T-helper 1 cell (primary cell): Measurements from ENCODE around the gene OPRD1.
"Not testable (repeated sequence)": the region's sequence is repeated elsewhere in the genome, so short reads cannot be mapped to it uniquely, and the experiment has no call there.

Experiments used
- DNase-seq, 5 donors: peaks; one replicate each; pipeline ENCODE4 v3.0.0-alpha.2; 2012 to 2020

OPRD1 gene

DNA sequence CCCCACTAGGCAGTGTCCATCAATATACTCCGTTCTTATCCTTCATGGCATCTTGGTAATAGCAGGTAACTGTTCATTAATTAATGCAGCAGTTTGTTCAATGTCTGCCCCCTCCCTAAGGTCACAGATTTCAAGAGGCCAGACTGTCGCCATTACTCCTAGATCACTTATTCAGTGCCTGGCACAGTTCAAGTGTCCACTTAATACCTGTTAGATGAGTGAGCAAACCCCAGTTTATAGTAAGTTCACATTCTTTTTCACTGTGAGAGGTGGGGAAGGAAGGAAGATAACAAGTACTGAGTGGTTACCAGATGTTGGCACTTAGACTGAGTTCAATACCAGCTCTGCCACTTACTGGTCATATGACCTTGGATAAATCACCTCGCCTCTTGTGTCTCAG is 36.4 kb downstream of the OPRD1 start:
- DNase-seq, result no peak

DNA sequence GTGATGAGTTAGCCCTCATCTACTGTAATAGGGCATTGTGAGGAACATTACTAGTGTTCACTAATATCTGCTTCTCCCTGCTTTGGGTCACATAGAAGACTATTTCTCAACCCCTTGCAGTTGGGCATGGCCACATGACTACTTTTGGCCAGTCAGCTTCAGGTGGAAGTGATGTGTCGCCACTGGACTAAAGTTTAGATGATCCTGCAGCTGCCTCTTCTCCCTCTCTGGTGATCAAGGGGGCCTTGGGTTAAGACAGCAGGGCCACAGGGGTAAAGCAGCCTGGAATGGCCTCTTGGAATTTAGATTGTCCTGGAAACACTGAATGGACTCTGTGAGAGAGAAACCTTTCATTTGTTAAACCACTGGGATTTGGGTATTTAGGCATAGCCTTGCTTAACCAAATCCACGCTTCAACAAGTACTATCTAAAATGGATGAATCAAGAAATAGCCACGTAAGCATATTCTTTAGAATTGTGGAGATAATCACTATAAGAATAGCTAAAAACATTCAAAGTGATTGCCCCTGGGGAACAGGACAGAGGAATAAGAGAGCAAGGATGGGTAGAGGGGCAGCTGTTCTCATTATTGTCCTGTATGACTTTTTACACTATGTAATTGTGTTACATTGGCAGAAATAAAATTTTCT is 41.2 kb downstream of the OPRD1 start:
- no peak for DNase-seq

DNA sequence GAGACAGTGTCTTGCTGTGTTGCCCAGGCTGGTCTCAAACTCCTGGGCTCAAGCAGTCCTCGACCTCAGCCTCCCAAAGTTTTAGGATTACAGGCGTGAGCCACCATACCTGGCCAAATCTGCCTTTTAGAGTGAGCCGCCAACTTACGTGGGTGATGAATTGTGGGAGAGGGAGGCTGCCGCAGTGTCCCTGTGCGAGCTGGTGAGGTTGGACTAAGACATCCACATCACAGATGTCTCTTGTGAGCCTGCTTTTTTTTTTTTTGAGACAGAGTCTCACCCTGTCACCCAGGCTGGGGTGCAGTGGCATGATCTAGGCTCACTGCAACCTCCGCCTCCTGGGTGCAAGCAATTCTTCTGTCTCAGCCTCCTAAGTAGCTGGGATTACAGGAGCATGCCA is 42.4 kb downstream of the OPRD1 start:
- not testable (repeated sequence) for DNase-seq

DNA sequence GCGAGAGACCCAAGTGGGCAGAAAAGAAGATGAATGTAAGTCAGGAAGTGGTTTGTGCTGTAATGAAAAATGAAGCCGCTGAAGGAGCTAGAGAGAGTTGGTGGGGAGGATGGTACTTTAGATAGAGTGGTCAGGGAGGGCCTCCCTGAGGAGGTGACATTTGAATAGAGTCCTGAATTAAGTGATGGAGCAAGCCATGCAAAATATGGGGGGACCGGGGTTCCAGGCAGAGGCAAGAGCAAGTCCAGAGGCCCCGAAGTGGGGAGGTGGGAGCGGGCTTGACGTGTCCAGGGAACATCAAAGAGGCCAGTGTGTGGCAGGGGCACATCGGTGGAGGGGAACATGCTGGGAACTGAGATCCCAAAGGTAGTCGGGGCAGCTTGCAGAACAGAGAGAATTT is 43.1 kb downstream of the OPRD1 start:
- no peak for DNase-seq

GRCh38 chr1:28855469-28855951 is 43.5 kb downstream of the OPRD1 start:
- no peak for DNase-seq

GRCh38 chr1:28855969-28856368 is 44.0 kb downstream of the OPRD1 start:
- DNase-seq, result no peak

GRCh38 chr1:28860332-28861073 is 48.5 kb downstream of the OPRD1 start:
- DNase-seq, result no peak

- no peak for DNase-seq
Observed at GRCh38 chr1:28862571-28863403, 50.8 kb downstream of the OPRD1 start.

GRCh38 chr1:28864695-28865094 is 52.7 kb downstream of the OPRD1 start:
- no peak for DNase-seq

DNA sequence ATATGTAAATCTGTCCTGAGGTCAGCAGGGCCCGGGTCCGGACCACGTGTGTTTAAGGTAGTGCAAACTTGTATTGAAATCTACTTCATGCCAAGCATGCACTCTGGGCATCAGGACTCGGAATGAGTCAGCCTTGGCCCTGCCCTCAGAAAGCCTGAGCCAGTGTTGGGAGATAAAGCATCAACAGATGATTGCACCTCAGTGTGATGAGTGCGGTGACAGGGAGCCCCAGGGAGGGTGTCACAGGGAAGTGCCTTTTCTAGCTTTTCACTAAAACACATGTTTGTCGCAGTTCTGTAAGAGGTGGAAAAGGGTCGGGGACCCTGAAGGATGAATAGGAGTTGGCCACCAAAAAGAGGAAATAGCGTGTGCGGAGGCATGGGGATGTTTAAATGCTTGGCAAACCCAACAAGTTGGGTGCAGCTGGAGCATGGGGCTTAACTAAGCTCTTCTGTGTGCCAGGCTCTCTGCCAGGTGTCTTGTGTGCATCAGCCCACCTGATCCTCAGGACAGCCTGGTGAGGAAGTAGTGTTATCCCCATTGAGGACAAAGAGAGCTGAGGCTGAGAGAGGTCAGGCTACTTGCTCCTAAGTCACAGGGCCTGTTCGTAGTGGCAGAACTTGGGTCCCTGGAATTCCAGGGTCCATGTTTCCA is 54.2 kb downstream of the OPRD1 start:
- no peak for DNase-seq

DNA sequence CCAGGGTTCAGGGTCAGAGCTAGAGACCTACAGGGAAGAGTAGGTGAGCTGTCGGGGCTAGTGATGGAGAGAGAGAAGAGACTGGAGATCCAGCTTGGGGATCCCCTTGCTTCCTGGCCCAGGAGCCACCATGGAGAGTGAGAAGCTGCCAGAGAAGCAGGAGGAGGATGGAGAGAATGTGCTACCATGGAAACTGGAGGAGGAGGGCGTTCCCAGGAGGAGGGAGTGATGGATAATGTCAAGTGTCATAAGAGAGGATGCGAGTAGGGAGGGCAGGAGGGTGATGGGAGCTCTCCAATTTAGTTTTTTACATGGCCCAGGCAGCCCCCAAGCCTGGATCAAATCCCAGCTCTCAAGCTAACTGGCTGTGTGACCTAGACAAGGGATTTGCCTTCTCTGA is 55.9 kb downstream of the OPRD1 start:
- DNase-seq, result no peak

DNA sequence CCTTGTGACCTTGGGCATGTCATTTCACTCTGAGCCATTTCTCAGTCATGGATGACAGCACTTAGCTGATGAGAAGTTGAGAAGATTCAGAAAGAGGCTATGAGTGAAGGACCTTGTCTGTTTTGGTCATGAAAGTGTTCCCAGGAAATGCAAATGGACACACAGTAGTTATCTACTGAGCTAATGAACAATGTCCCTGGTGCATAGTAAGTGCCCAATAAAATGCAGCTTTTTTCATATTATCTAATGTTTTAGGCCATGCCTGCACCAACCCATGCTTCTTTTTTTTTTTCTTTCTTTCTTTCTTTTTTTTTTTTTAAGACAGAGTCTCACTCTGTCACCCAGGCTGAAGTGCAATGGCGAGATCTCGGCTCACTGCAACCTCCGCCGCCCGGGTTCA is 58.0 kb downstream of the OPRD1 start:
- DNase-seq, result no peak

DNA sequence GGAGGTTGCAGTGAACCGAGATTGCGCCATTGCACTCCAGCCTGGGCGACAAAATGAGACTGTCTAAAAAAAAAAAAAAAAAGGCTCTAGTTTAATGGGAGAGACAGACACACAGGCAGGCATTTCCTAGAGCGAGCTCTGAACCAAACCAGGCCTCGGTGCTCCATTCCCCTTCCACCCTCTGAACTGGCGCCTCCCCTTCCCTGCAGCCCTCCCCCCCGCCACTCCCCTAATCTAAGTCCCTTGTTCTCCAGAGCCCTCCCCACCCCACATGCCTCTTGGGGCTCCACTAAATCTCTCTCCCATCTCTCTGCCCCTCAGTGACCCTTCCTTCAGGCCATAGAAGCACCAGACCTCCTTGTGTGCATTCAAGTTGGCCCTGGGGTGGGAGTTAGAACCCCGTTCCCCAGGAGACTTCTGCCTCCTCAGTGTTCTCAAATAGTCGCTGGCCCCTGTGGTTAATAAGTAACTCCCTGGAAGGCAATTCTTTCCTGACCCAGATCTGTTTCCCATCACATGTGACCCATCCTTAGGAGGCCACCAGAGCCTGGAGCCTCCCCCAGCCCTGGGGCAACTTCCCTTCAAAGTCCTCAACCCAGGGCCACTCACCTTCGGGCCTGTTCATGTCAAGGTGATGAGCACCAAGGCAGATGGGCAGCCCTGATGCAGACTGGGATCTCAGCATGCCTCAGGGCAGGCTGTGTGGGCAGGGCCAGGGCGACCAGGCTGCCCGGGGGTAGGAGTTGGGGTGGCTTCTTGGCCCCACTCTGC is 59.8 kb downstream of the OPRD1 start:
- DNase-seq, result no peak

DNA sequence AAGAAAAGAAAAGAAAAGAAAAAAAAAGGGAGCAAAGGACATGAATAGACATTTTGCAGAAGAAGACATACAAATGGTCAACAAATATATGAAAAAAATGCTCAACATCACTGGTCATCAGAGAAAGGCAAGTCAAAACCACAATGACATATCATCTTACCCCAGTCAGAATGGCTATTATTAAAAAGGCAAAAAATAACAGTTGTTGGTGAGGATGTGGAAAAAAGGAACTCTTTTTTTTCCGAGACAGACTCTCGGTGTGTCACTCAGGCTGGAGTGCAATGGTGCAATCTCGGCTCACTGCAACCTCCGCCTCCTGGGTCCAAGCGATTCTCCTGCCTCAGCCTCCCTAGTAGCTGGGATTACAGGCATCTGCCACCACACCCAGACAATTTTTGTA is 63.2 kb downstream of the OPRD1 start:
- not testable (repeated sequence) for DNase-seq

- peak; percentile 45 to 78 (median 62) for DNase-seq
Observed at GRCh38 chr1:28877132-28877781, 65.3 kb downstream of the OPRD1 start.

DNA sequence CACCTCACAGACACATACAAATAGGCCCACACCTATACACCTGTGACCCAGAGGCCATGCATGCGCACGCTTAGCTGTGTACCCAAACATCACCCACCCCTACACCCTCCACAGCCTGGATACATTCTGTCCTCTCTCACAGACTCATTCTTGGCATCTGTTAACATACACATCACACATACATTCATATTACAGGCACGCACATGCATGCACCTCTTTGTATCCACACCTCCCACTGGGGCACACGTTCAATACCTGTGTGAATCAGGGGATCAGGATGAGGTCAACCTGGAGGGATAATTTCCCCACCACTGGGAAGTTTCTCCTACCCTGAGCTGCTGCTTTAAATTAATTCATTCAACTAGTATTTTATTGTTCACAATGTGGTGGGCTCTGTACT is 66.8 kb downstream of the OPRD1 start:
- no peak for DNase-seq

- peak; percentile 57 to 76 (median 72) for DNase-seq
Observed at GRCh38 chr1:28882009-28882628, 70.1 kb downstream of the OPRD1 start.

DNA sequence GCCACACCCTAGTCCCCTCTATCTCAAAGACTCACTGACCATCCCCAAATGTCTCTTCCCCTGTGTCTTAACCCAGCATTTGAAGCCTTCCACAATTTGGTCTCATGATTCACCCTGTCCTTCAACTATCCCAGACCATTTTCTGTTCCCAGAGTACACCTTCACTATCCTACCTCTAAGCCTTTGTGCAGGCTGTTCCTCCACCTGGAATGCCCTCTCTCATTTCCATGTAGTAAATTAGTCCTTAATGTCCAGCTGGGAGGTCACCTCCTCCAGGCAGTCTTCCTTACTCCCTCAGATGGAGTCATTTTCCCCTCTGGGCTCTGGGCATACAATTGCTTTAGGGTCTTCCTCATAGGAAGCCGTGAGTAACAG is 71.3 kb downstream of the OPRD1 start:
- DNase-seq, result no peak

- DNase-seq, result no peak
Observed at GRCh38 chr1:28885472-28885877, 73.5 kb downstream of the OPRD1 start.

- DNase-seq, result no peak
Observed at GRCh38 chr1:28885977-28886730, 74.2 kb downstream of the OPRD1 start.
